ENCODE measurements around the gene COL4A1.
A peak's percentile ranks its signal among the peaks of the same experiment; 100 is the strongest.

The COL4A1 gene

DNA sequence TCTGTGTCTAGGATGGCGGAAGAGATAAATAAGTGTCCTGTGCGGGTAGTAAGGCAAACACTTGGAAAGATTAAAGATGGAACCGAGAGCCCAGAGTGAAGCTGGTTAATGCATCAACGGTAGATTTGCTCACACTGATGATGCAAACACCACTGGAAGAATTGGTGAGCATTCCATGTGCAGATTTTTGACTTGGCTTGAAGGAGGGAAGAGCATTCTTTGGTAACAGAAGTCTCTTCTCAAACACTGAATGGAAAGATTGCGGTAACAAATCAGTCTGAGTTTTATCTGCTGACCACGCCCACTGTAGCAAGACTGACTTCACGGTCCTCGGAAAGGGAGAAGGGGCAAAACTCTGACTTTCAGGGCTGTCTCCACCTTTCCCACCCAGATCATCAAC is 112.5 kb downstream of the COL4A1 start:
- Histone ChIP-seq H3K36me3 (peaks cover 63 to 95% (median 86%) of the 10 kb centered on the region in 3 donors), H3K4me1 (peaks cover 0 to 10% (median 0%) of the 10 kb centered on the region in 4 donors), H3K27ac (no peak overlapping the region), H3K4me3 (no peak overlapping the region), H3K9me3 (no peaks in the 10 kb centered on the region), H3K27me3 (no peaks in the 10 kb centered on the region)
- no peak for DNase-seq
- intact Hi-C loops (cut with DNase I; ENCODE audit: low total_unique reads): no loop called here
- TF ChIP-seq, protein P1, sequence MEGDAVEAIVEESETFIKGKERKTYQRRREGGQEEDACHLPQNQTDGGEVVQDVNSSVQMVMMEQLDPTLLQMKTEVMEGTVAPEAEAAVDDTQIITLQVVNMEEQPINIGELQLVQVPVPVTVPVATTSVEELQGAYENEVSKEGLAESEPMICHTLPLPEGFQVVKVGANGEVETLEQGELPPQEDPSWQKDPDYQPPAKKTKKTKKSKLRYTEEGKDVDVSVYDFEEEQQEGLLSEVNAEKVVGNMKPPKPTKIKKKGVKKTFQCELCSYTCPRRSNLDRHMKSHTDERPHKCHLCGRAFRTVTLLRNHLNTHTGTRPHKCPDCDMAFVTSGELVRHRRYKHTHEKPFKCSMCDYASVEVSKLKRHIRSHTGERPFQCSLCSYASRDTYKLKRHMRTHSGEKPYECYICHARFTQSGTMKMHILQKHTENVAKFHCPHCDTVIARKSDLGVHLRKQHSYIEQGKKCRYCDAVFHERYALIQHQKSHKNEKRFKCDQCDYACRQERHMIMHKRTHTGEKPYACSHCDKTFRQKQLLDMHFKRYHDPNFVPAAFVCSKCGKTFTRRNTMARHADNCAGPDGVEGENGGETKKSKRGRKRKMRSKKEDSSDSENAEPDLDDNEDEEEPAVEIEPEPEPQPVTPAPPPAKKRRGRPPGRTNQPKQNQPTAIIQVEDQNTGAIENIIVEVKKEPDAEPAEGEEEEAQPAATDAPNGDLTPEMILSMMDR (IDR thresholded peaks at IDR 0.05): no peak

DNA sequence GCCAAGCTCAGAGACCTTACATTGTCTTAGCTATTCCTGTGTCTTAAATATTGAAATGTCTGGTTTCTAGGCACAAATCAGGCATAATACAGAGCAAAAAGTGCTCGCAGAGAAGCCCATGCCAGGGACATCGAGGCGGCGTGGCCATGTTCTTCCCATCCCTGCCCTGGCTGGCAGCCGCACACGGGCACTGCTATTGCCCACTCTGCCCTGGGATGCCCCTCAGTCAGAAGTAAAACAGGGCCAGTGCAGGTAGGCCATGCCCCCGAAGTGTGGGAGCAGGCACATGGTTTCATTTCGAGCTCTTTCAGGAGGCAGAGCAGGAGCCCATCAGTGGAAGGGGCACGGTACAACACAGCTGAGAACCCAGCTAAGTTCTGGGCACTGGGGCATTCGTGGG is 113.5 kb downstream of the COL4A1 start:
- TF ChIP-seq, protein P1 (IDR thresholded peaks at IDR 0.05): no peak
- Histone ChIP-seq H3K4me3 (no peak overlapping the region), H3K36me3 (peaks cover 53 to 95% (median 86%) of the 10 kb centered on the region in 3 donors), H3K9me3 (no peaks in the 10 kb centered on the region), H3K27me3 (no peaks in the 10 kb centered on the region), H3K27ac (no peak overlapping the region), H3K4me1 (peaks cover 0 to 13% (median 0%) of the 10 kb centered on the region in 4 donors)
- intact Hi-C loops (cut with DNase I; ENCODE audit: low total_unique reads): no loop called here
- no peak for DNase-seq

DNA sequence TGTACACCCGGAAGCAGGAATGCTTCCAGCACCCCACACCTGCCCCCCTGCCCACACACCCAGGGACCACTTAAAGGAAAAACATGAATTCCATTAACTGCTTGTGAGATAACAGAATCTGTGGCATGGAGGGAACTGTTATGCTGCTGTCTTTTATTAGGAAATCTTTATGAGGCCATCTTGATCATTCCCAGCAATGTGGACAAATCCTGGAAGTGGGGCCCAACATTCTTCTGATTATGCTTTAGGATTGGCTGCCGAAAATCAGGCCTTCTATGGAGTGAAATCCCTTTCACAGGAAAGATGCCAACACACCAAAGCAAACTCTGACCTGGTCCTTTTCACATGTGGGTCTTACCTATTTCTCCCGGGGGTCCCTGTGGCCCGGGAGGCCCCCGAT is 114.5 kb downstream of the COL4A1 start:
- TF ChIP-seq, protein P1 (IDR thresholded peaks at IDR 0.05): no peak
- H3K4me1 ChIP-seq: peaks cover 0 to 20% (median 3%) of the 10 kb centered on the region in 4 donors
- intact Hi-C loops (cut with DNase I; ENCODE audit: low total_unique reads): no loop called here
- no peak for DNase-seq
- no peaks in the 10 kb centered on the region for H3K9me3 ChIP-seq
- H3K36me3 ChIP-seq: peaks cover 48 to 93% (median 83%) of the 10 kb centered on the region in 3 donors
- H3K27me3 ChIP-seq: no peaks in the 10 kb centered on the region
- peak overlapping the region in 1 of 2 donors; percentile 8 for H3K27ac ChIP-seq
- no peak overlapping the region for H3K4me3 ChIP-seq

DNA sequence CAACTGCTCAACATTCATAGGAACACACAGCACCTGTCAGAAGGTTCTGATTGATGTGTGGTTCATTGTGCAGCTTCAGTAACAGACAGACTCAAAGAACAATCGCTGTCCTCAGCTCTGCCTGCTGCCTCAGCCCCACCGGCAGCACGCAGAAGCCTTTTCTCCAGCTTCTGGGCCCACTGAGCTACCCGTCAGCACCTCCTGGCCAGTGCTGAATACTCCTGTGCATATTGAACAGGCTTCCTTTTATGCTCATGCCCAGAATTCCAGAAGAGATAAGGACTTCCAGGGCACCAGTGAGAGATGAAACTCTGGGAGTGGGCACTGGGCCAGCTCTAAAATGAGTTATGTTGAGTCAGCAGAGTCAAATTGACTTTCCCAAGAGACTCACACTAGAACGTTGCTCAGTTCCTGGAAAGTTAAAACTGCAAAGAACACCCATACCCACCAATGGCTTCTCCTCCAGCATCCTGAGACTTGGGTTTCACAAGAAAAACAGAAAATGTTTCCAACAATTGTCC is 119.3 kb downstream of the COL4A1 start:
- H3K27ac ChIP-seq: peak overlapping the region; percentile 5 to 14
- H3K9me3 ChIP-seq: no peaks in the 10 kb centered on the region
- no peak overlapping the region for H3K4me3 ChIP-seq
- no peak for DNase-seq
- H3K36me3 ChIP-seq: peaks cover 61 to 97% (median 91%) of the 10 kb centered on the region in 3 donors
- intact Hi-C loops (cut with DNase I; ENCODE audit: low total_unique reads): no loop called here
- TF ChIP-seq, protein P1 (IDR thresholded peaks at IDR 0.05): no peak
- H3K27me3 ChIP-seq: no peaks in the 10 kb centered on the region
- H3K4me1 ChIP-seq: peaks cover 0 to 13% (median 3%) of the 10 kb centered on the region in 4 donors

DNA sequence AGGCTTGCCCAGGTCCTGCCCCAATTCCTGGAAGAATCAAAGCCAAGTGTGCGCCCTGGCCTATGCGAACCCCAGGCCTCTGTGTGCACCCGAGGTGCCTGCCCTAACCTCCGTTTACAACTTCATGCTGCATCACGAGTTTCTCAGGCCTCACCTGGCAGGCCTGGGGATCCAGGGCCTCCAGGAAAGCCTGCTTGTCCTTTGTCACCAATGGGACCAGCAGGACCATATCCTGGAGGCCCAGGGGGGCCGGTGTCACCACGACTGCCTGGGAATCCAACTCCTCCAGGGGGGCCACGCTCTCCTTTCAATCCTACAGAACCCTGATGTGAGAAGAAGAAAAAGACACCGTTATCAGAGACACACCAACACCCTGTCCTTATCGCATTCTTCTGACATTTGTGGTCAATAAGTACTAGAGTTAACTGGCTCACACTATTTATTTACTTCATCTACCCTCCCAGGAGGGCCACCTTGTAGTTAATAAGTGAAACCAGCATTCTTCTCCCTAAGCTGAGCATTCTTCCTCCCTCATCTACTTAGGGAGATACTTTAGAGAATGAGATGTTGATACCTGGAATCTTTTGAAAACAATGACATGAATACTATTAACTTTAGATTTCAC is 120.6 kb downstream of the COL4A1 start:
- H3K27ac ChIP-seq: no peak overlapping the region
- intact Hi-C loops (cut with DNase I; ENCODE audit: low total_unique reads): no loop called here
- H3K4me3 ChIP-seq: no peak overlapping the region
- TF ChIP-seq, protein P1 (IDR thresholded peaks at IDR 0.05): no peak
- DNase-seq: no peak
- H3K9me3 ChIP-seq: no peaks in the 10 kb centered on the region
- H3K4me1 ChIP-seq: peaks cover 0 to 13% (median 3%) of the 10 kb centered on the region in 4 donors
- peaks cover 61 to 97% (median 94%) of the 10 kb centered on the region in 3 donors for H3K36me3 ChIP-seq
- no peaks in the 10 kb centered on the region for H3K27me3 ChIP-seq

Measured in tibial artery (tissue), 4 donors.